ENCODE data around the gene ZNF853. TPM values are rescaled to one million over a fixed set of nuclear protein-coding genes. Genes with fewer than 3 reads are reported as not detected.

Gene ZNF853
- total RNA-seq, 1 experiment from 2014 or later = 16.6 TPM

DNA sequence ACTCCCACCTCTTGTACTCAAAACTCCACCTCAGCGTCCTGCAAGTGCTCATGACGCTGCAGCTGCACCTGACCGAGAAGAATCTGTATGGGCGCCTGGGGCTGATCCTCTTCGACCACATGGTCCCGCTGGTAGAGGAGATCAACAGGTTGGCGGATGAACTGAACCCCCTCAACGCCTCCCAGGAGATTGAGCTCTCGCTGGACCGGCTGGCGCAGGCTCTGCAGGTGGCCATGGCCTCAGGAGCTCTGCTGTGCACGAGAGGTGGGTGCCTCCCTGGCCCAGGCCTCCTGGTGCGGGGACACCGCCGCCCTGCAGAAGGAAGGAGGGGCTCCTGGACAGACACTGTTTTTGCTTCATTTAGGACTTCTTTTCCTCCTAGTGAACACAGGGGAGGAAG, 15.3 kb upstream of the ZNF853 start:
- in situ Hi-C loops (cut with HindIII; ENCODE audit: low sequenced_read_pairs) = no loop called here

GRCh38 chr7:6604458-6604857, 11.0 kb upstream of the ZNF853 start:
- no peak for DNase-seq (ENCODE audit: low spot score)
- in situ Hi-C loops (cut with HindIII; ENCODE audit: low sequenced_read_pairs) = no loop called here

More for the DNA sequence above, 15.3 kb upstream of the ZNF853 start:
- DNase-seq (ENCODE audit: low spot score) = no peak

DNA sequence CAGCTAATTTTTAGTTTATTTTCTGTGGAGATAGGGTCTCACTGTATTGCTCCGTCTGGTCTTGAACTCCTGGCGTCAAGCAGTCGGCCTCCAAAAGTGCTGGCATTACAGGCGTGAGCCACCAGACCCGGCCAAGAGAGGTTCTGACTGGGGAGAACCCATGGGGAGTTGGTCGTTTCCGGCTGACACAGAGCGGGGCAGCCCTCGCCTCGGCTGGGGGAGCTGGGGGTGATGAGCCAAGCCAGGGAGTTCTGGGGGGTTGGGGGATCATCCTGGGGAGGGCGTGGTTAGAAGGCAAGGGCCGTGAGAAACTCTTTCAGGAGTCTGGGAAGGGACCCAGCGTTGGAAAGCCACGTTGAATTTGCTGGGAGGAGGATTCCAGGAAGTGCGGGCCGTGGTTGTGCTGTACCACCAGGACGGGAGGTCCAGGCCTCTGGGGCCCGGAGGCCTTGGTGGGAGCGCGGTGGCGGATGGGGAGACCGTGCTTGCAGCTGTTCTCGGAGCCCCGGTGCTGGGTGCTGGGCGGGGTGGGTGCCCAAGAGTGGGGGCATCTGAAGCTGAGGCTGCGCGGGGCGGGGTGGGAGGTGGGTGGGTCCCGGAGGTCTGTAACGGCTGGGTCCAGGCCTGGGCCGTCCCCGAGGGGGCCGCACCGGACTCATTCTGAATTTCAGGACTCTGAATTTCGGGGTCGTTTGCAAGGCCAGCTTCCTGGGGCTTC, 8.4 kb upstream of the ZNF853 start:
- in situ Hi-C loops (cut with HindIII; ENCODE audit: low sequenced_read_pairs) = no loop called here
- no peak for DNase-seq (ENCODE audit: low spot score)

GRCh38 chr7:6607651-6608051, 7.8 kb upstream of the ZNF853 start:
- in situ Hi-C loops (cut with HindIII; ENCODE audit: low sequenced_read_pairs) = no loop called here
- no peak for DNase-seq (ENCODE audit: low spot score)

DNA sequence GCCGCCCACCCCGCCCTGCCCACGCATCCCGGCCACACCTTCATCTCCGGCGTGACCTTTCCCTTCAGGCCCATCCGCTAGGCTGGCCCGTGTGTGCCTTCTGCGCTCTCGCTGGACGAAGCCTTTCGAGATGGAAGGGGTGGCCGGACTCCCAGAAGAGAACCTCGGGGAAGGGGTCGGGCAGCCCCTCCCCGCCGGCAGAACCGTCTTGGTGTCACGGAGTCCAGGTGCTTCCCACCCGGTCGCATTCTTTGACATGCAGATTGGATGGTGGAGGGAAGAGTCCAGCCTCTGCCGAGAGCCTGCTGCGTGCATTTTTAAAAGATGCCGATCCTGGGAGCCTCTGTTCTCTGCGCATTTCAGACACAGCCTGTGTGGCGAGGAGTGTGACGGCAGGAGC, 7.3 kb upstream of the ZNF853 start:
- no peak for DNase-seq (ENCODE audit: low spot score)
- in situ Hi-C loops (cut with HindIII; ENCODE audit: low sequenced_read_pairs) = no loop called here

DNA sequence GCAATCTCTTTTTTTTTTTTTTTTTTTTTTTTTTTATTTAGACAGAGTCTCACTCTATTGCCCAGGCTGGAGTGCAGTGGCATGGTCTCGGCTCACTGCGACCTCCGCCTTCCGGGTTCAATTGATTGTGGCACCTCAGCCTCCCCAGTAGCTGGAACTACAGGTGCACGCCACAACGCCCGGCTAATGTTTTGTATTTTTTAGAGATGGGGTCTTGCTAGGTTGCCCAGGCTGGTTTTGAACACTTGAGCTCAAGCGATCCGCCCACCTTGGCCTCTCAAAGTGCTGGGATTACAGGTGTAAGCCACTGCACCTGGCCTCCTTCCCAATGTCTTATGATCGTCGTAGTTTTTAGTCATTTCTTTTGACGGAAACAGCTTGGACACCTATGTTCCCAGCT, 6.6 kb upstream of the ZNF853 start:
- in situ Hi-C loops (cut with HindIII; ENCODE audit: low sequenced_read_pairs) = no loop called here
- DNase-seq (ENCODE audit: low spot score) = no peak

DNA sequence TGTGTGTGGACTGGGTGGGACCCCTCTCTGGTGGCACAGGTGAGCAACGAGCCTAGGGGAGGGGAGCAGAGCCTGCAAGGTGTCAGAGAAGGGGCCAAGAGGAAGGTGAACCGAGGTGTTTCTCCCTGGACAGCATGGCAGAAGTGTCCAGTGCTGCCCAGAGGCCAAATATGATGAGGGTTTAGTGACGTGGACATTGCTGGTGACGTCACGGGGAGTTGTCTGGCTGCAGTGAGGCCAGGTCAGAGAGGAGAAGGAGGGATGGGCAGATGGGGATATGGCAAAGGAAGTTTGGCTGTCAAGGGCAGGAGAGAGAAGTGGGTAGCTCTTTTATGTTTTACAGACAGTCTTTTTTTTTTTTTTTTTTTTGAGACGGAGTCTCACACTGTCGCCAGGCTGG, 2.6 kb upstream of the ZNF853 start:
- in situ Hi-C loops (cut with HindIII; ENCODE audit: low sequenced_read_pairs) = no loop called here
- no peak for DNase-seq (ENCODE audit: low spot score)

DNA sequence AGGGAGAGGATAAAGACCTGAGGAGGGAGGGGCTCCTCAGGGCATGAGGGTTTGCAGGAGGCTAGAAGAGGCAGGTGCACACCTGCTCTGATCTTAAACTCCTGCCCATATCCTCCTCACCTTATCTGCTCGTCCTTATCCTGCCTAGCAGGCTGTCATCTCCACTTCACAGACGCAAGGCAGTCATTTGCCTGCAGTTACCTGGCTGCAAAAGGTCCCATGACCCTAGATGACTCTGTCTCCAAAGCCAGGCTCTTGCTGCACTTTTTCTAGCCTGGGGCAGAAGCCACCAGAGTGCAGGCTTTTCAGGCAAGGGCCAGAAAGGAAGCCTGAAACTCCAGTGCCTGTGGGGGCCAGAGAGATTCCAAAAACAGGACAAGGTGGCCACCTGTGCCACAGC, 1.7 kb upstream of the ZNF853 start:
- in situ Hi-C loops (cut with HindIII; ENCODE audit: low sequenced_read_pairs) = no loop called here
- DNase-seq (ENCODE audit: low spot score) = no peak

DNA sequence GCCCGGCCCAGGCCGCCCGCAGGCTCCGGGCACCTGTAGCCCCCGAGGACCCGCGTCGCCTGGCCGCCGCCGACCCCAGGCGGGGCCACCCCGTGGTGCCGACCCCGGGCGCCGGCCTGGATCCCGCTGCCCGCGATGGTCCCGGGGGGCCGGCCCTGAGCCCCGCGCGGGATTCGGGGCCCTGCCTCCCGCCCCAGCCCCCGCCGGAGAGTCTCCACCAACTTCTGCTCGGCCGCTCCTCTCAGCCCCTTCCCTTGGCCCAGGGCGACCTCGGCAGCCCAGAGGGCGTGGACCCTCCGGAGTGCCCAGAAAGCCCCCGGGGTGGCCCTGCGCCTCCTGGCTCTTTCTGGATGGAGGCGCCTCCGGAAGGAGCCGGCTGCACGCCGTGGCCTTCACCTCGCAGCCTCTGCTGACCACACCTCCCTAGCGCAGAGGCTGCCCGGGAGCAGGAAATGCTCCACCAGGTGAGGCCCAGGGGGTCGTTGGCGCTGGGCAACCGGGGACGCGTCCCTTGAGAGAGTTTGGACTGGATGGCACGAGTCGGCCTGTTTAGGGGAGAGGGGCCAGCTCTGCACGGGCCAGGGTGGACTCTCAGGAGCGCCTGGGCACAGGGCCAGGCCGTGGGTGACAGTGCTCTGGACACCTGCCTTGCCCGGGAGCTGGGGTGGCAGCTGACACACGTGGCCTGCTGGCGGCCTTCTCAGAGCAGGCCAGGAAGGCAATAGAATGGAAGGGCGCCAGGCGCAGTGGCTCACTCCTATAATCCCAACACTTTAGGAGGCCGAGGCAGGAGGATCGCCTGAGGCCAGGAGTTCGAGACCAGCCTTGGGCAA, 529 bp downstream of the ZNF853 start:
- in situ Hi-C loops (cut with HindIII; ENCODE audit: low sequenced_read_pairs) = no loop called here
- DNase-seq (ENCODE audit: low spot score) = peak; percentile 36

GRCh38 chr7:6616854-6617643, 1.6 kb downstream of the ZNF853 start:
- in situ Hi-C loops (cut with HindIII; ENCODE audit: low sequenced_read_pairs) = no loop called here

DNA sequence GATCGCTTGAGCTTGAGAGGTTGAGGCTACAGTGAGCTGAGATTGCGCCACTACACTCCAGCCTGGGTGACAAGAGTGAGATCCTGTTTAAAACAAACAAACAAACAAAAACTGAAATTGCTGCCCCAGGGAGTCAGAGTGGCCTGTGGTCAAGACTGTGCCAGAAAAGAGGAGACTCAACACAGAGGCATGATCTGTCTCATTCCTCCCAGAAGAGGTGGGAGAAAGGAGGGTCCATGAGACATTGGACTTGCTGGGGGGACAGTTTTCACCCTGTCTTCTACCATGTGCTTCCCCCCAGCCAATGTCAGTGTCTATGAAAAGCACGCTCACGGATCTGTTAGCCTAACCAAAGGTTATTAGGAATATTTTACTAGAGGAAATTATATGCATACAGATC, 3.2 kb downstream of the ZNF853 start:
- in situ Hi-C loops (cut with HindIII; ENCODE audit: low sequenced_read_pairs) = no loop called here
- DNase-seq (ENCODE audit: low spot score) = no peak

More at GRCh38 chr7:6616854-6617643, 1.6 kb downstream of the ZNF853 start:
- DNase-seq (ENCODE audit: low spot score) = no peak

DNA sequence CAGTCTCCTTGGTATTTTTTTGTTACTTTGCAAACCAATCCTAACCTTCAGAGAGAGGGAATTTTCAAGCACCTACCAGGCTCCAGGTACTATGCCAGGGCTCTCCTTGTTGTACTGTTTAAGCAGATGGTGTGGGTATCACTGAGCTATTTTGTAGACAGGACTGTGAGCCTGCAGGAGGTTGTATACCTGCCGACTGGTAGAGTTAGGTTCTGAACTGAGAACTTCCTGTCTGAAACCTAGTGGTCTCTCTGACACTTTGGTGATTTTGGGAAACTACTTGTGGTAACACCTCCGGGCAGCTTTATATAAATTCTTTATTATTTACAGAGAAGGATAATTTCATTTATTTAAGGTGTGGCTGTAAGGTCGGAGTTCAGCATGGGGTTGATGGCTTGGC, 4.6 kb downstream of the ZNF853 start:
- in situ Hi-C loops (cut with HindIII; ENCODE audit: low sequenced_read_pairs) = no loop called here
- no peak for DNase-seq (ENCODE audit: low spot score)

DNA sequence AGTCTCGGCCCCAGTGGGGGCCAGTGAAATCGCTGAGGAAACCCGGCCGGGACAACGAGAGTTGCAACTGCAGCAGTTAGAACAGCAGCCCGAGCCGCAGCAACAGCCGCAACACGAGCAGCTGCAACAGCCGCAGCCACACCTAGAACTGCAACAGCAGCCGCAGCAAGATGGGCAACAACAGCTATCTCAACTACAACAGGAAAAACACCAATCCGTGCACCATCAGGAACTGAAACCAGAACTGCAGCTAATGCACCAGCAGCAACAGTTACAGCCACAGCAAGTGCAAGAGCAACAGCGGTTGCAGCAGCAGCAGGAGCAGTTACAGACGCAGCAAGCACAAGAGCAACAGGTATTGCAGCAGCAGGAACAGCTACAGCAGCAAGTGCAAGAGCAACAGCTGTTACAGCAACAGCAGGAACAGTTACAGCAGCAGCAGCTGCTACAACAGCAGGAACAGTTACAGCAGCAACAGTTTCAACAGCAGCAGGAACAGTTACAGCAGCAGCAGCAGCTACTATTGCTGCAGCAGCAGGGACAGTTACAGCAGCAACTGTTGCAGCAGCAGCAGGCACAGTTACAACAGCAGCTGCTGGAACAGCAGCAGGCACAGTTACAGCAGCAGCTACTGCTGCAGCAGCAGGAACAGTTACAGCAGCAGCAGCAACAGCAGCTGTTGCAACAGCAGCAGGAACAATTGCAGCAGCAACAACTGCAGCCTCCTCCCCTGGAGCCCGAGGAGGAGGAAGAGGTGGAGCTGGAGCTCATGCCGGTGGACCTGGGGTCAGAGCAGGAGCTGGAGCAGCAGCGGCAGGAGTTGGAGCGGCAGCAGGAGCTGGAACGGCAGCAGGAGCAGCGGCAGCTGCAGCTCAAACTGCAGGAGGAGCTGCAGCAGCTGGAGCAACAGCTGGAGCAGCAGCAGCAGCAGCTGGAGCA, 6.1 kb downstream of the ZNF853 start:
- in situ Hi-C loops (cut with HindIII; ENCODE audit: low sequenced_read_pairs) = no loop called here
- no peak for DNase-seq (ENCODE audit: low spot score)

DNA sequence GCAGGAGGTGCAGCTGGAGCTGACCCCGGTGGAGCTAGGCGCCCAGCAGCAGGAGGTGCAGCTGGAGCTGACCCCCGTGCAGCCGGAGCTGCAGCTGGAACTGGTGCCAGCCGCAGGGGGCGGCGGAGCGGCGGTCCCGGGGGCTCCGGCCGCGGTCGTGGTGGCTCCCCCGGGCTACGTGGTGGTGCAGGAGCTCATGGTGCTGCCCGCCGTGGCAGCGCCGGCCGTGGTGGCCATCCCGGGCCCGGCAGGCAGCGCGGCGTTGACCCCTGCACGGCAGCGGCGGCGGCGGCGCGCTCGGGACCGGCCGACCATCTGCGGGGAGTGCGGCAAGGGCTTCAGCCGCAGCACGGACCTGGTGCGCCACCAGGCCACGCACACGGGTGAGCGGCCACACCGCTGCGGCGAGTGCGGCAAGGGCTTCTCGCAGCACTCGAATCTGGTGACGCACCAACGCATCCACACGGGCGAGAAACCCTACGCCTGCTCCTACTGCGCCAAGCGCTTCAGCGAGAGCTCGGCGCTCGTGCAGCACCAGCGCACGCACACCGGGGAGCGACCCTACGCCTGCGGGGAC, 6.8 kb downstream of the ZNF853 start:
- in situ Hi-C loops (cut with HindIII; ENCODE audit: low sequenced_read_pairs) = no loop called here
- no peak for DNase-seq (ENCODE audit: low spot score)

DNA sequence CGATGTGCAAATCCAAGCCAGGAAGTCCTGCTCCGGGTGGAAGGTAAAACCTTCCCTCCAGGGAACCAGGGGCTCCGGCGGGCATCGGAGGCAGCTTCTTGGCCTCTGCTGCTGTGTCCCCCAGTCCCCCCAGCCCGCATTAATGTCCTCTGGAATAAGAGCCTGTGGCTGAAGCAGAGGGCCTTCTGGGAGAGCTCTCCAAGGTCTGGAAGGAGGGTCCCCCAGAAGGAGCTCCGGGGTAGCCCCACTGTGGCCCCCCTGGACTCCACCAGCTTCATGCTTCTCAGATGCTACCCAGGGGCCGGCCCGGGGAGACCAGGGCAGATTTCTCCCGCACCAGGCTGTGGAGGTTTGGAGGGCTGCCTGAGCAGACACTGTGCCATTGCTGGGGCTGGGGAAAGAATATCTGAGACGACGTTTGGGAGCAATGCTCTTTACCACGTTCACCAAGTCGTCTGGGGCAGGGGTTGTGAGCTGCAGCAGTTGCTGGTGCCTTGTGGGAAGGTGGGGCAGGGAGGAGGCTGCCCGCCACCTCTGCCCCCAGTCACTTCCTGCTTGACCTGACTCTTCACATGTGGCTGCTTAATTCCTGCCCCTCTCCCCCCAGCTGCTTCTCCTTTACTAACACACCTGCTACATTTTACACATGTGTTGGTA, 8.3 kb downstream of the ZNF853 start:
- no peak for DNase-seq (ENCODE audit: low spot score)
- in situ Hi-C loops (cut with HindIII; ENCODE audit: low sequenced_read_pairs) = no loop called here

DNA sequence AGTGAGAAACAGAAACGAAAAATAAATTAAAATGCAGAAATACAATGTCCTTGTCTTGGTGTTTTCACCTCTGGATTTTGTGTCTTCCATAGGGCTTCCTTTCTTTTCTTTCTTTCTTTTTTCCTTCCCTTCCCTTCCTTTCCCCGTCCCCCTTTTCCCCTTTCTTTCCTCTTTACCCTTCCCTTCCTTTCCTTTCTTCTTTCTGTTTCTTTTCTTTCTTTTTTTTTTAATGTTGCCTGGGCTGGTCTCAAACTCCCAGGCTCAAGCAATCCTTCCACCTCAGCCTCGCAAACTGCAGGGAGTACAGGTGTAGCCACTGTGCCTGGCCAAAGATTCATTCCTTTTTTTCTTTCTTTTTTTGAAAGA, 8.8 kb downstream of the ZNF853 start:
- in situ Hi-C loops (cut with HindIII; ENCODE audit: low sequenced_read_pairs) = no loop called here
- no peak for DNase-seq (ENCODE audit: low spot score)

DNA sequence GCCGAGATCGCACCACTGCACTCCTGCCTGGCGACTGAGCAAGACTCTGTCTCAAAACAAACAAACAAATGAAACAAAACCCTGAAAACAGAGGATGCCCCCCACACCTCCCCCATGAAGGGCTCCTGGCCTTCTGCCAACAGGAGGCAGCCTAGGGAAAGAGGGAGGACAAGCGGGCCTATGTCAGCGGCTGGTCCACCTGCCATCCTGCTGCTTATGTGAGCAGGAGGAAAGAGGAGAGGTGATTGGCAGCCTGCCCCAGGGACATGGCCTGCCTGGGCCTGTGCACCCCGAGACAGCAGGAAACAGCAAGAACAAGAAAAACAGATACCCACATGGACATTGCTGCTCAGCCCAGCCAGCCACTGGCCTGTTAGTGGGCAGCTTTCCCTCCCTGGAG, 12.6 kb downstream of the ZNF853 start:
- in situ Hi-C loops (cut with HindIII; ENCODE audit: low sequenced_read_pairs) = no loop called here

More for the DNA sequence above, 12.6 kb downstream of the ZNF853 start:
- DNase-seq (ENCODE audit: low spot score) = no peak
